Fibroblast of skin of scalp (primary cell): ENCODE results near the gene UBE2O.

ENCODE experiments used
- DNase-seq: peaks from one replicate; pipeline ENCODE4 v3.0.0-alpha.2; 2013

The UBE2O gene

GRCh38 chr17:76345377-76345974 lies 107.5 kb downstream of the UBE2O start:
- peak; percentile 61 for DNase-seq

- no peak for DNase-seq
Observed at GRCh38 chr17:76343106-76343505, 109.8 kb downstream of the UBE2O start.

- DNase-seq = no peak
Observed at GRCh38 chr17:76341301-76341700, 111.7 kb downstream of the UBE2O start.
